GM12864 (cell line): Measurements from ENCODE around the gene STARD9.

Source experiments
- DNase-seq: peaks from one replicate; pipeline ENCODE4 v3.0.0-alpha.2; 2011; ENCODE audit warnings: low read depth
- H3K4me3 ChIP-seq: 2 replicates; pipeline ENCODE4 v1.5.1; 2011; ENCODE audit warnings: mild to moderate bottlenecking, low read depth, low read length, control low read depth
- CTCF ChIP-seq: IDR thresholded peaks from 2 replicates; pipeline ENCODE4 v1.5.1; 2011; ENCODE audit warnings: low read depth, mild to moderate bottlenecking, moderate library complexity, low read length, control low read depth, inconsistent platforms; ENCODE audit errors: missing control alignments

The STARD9 gene

GRCh38 chr15:42627485-42627884, 52.1 kb downstream of the STARD9 start:
- no peak for TF ChIP-seq CTCF
- H3K4me3 ChIP-seq: no peak overlapping the region
- DNase-seq: no peak

DNA sequence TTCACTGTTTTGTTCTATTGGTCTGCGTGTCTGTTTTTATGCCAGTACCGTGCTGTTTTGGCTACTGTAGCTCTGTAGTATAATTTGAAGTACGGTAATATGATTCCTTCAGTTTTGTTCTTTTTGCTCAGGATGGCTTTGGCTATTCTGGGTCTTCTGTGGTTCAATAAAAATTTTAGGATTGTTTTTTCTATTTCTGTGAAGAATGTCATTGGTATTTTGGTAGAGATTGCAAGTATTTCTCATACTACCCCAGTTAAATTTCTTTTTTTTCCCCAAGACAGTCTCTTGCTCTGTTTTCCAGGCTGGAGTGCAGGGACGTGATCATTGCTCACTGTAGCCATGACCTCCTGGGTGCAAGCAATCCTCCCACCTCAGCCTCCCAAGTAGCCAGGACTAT, 53.4 kb downstream of the STARD9 start:
- no peak for TF ChIP-seq CTCF
- DNase-seq: no peak
- H3K4me3 ChIP-seq: no peak overlapping the region

- no peak for TF ChIP-seq CTCF
- DNase-seq: no peak
- H3K4me3 ChIP-seq: no peak overlapping the region
These were observed 56.8 kb downstream of the STARD9 start for GRCh38 chr15:42632105-42632675.

DNA sequence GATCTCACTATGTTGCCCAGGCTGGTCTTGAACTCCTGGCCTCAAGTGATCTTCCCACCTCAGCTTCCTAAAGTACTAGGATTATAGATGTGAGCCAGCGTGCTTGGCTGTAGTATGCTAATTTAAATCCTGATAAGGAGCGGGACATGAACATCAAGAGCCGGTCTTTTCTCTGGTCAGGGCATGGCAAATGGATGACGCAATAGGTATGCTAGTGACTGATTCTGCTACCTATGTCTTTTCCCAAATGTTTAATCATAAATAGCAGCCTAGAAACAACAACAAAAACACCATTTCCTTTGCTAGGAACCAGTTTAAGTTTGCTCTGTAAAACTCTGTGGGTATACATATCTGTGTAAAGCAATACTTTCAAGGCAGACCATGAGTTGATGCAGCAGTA, 64.7 kb downstream of the STARD9 start:
- no peak for TF ChIP-seq CTCF
- DNase-seq: no peak
- no peak overlapping the region for H3K4me3 ChIP-seq

DNA sequence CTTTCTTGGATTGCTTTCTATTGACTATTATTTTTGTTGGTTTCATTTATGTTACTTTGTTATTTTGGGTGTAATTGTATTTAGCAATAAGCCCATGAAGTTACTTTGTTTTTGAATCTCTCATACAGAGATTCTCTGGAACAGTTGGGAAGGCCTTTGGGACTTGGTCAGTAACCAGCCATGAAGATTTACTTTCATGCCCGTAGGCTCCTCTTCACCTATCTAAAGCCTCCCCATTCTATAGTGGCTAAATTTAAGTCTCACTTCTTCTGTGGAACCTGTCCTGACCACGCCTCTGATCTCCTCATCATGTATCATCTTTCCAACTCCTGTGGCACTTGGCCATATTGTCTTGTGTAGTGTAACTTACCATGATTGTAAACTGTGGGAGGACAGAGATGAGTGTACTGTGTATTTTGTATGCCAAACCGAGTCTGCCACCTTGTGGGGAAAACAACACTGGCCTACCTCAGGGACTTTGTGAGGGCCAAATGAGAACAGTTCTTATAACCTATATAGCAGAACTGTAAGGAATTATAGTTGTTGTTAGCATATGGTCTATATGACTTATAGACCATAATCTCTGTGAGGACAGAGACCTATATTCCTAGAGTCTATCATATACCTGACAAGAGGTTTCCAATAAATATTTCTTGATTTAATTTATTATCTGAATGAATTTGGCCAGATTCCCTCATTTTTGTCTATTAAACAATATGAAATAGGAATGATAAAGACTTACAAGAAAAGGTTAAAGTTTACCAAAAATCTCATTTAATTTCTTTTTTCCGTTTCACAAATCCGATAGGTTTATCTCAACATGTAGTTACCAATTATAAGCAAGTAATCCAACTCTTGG, 75.0 kb downstream of the STARD9 start:
- peak; percentile 71 for TF ChIP-seq CTCF

DNA sequence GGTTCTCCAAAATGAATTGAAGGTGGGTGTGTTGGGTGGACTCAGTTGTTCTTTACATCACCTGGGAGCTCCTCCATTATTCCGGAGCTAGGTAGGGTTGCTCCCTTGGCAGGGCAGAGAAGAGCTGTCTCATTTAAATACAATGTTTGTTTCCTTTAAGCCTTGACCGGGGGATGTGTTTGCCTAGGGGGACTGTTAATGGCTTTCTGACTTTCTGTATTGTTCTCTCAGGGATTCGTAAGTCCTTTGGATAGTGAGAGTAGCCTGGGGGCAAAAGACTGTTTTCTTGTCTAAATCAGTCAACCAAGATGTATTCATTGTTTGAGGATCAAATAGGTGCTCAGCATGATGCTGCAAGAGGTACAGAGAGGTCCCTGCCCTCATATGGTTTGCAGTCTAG, 90.4 kb downstream of the STARD9 start:
- TF ChIP-seq CTCF: no peak
- no peak for DNase-seq
- H3K4me3 ChIP-seq: no peak overlapping the region

More for the DNA sequence above, 75.0 kb downstream of the STARD9 start:
- DNase-seq: peak; percentile 61
- H3K4me3 ChIP-seq: no peak overlapping the region

- H3K4me3 ChIP-seq: no peak overlapping the region
- no peak for DNase-seq
- TF ChIP-seq CTCF: no peak
These were observed 92.4 kb downstream of the STARD9 start for GRCh38 chr15:42667855-42668254.
